Measurements from ENCODE around the gene KLHL11.

Gene KLHL11

DNA sequence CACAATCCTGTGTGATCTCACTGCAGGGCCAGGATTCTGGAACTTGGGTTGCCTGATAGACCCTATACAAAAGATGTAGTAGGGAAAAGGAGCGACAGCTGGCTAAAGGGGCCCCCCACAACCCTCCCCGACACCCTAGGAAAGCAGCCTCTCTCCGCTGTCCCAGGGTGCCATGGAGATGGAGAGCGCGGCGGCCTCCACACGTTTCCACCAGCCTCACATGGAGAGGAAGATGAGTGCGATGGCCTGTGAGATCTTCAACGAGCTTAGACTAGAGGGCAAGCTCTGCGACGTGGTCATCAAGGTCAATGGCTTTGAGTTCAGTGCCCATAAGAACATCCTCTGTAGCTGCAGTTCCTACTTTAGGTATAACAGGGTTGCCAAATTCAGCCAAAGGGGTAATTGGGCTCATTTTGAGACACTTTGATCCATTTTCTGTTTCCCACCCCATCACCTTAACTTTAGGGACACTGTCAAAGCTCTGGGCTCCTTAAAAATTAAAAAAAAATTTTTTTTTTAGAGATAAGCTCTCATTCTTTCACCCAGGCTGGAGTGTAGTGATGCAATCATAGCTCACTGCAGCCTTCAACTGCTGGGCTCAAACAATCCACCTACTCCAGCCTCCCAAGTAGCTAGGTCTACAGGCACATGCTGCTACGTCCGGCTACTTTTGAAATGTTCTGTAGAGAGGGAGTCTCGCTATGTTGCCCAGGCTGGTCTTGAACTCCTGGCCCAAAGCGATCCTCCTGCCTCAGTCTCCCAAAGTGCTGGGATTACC is 27.3 kb downstream of the KLHL11 start, which contains the start of gene KLHL10:
Gene KLHL10, plus strand, starts transcription at position 65 of the 778 bp plus-strand sequence. Its CDS starts 108 bp downstream, at position 173.
- peak within 1 kb of the TSS; percentile 86 for H3K9ac ChIP-seq (ENCODE audit: low read length)
- no peaks in the 10 kb centered on the region for H3F3A ChIP-seq (ENCODE audit: insufficient read depth, low read length)
- H4K20me1 ChIP-seq (ENCODE audit: insufficient read depth, low read length), result no peaks in the 10 kb centered on the region
- H3K36me3 ChIP-seq (ENCODE audit: insufficient read depth, low read length), result peaks cover 5% of the 10 kb centered on the region
- no peaks in the 10 kb centered on the region for H3K9me3 ChIP-seq (ENCODE audit: low read length)
- H3K27ac ChIP-seq (ENCODE audit: low read depth, low read length, poor library complexity, severe bottlenecking), result no peak within 1 kb of the TSS
- peak within 1 kb of the TSS; percentile 97 for H2AFZ ChIP-seq (ENCODE audit: low read length)
- H3K79me2 ChIP-seq (ENCODE audit: insufficient read depth, low read length), result no peaks in the 10 kb centered on the region
- H3K9me2 ChIP-seq (ENCODE audit: low read depth, low read length), result no peaks in the 10 kb centered on the region
- peaks cover 2% of the 10 kb centered on the region; the same call in 1 of the 2 replicates for H3K27me3 ChIP-seq (ENCODE audit: insufficient read depth, low read length)
- peak within 1 kb of the TSS; percentile 94 for H3K4me3 ChIP-seq (ENCODE audit: low read depth, low read length, poor library complexity, severe bottlenecking)
- H3K4me1 ChIP-seq (ENCODE audit: insufficient read depth, low read length, severe bottlenecking), result peaks cover 16% of the 10 kb centered on the region
- H3K4me2 ChIP-seq (ENCODE audit: low read length), result peak within 1 kb of the TSS; percentile 66
- no peak for TF ChIP-seq EZH2 (IDR thresholded peaks at IDR 0.05; ENCODE audit: borderline replicate concordance, low read length)

DNA sequence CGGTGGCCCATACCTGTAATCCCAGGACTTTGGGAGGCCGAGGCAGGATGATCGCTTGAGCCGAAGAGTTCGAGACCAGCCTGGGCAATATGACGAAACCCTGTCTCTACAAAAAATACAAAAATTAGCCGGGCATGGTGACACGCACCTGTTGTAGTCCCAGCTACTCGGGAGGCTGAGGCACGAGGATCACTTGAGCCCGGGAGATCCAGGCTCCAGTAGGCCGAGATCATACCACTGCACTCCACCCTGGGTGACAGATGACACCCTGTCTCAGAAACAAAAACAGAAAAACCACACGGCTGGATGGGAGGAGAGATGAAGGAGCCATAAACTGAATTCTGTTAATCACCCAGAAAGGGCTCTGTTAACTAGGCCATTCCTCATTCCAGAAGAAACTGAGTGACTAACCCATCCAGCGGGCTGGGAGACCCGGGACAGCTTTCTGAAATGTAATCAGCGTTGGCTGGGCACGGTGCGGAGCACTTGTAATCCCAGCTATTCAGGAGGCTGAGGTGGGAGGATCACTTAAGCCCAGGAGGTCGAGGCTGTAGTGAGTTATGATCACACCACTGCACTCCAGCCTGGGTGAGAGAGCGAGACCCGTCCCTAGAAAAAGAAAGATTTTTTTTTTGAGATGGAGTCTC is 28.6 kb downstream of the KLHL11 start:
- Histone ChIP-seq H3K9ac (ENCODE audit: low read length) (peak overlapping the region; percentile 86), H4K20me1 (ENCODE audit: insufficient read depth, low read length) (no peaks in the 10 kb centered on the region), H3K9me2 (ENCODE audit: low read depth, low read length) (no peaks in the 10 kb centered on the region), H3K79me2 (ENCODE audit: insufficient read depth, low read length) (no peaks in the 10 kb centered on the region), H3K36me3 (ENCODE audit: insufficient read depth, low read length) (peaks cover 12% of the 10 kb centered on the region), H3K9me3 (ENCODE audit: low read length) (no peaks in the 10 kb centered on the region), H2AFZ (ENCODE audit: low read length) (peak overlapping the region; percentile 97), H3K27ac (ENCODE audit: low read depth, low read length, poor library complexity, severe bottlenecking) (no peak overlapping the region), H3K4me2 (ENCODE audit: low read length) (peak overlapping the region; percentile 66), H3K4me1 (ENCODE audit: insufficient read depth, low read length, severe bottlenecking) (peaks cover 16% of the 10 kb centered on the region), H3K27me3 (ENCODE audit: insufficient read depth, low read length) (peaks cover 2% of the 10 kb centered on the region; the same call in 1 of the 2 replicates), H3F3A (ENCODE audit: insufficient read depth, low read length) (no peaks in the 10 kb centered on the region), H3K4me3 (ENCODE audit: low read depth, low read length, poor library complexity, severe bottlenecking) (peak overlapping the region; percentile 94)
- TF ChIP-seq EZH2 (IDR thresholded peaks at IDR 0.05; ENCODE audit: borderline replicate concordance, low read length), result no peak
- TF ChIP-seq, protein P1, sequence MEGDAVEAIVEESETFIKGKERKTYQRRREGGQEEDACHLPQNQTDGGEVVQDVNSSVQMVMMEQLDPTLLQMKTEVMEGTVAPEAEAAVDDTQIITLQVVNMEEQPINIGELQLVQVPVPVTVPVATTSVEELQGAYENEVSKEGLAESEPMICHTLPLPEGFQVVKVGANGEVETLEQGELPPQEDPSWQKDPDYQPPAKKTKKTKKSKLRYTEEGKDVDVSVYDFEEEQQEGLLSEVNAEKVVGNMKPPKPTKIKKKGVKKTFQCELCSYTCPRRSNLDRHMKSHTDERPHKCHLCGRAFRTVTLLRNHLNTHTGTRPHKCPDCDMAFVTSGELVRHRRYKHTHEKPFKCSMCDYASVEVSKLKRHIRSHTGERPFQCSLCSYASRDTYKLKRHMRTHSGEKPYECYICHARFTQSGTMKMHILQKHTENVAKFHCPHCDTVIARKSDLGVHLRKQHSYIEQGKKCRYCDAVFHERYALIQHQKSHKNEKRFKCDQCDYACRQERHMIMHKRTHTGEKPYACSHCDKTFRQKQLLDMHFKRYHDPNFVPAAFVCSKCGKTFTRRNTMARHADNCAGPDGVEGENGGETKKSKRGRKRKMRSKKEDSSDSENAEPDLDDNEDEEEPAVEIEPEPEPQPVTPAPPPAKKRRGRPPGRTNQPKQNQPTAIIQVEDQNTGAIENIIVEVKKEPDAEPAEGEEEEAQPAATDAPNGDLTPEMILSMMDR (IDR thresholded peaks at IDR 0.05; ENCODE audit: low read length), result no peak

DNA sequence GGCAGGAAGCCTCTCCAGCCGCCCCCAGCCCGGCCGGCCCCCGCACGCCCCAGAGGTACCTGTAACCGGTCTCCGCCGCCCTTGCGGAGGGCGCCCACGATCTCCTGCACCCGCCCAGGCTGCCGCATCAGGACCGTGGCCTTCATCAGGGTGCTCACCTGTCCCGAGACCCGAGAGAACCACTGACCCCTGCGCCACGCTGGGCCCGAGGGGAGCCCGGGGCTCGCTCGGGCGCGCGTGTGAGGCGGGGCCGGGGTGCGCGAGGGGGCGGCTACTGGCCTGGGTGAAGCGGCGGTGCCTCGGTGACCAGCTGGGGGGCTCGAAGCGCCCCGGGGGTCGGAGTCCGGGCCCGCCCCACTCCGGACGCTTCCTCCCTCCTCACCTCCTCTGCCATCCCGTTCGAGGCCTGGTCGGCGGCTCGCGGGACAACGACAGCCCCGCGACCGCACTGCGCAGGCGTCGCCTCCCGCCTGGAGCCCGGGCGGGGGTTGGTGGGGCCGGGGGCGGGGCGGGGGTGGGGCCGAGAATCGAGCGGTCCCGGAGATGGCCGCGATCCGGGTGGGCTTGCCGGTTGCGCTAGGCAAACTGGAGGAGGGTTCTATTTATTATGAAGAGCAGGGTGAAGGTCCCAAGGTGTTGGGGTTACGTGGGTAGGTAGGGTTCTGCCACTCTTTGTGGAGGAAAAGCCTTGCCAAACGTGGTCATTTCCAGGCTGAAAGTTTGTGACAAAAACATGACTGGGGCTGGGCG is 29.2 kb downstream of the KLHL11 start, which contains the start of gene NT5C3B:
Gene NT5C3B, minus strand, starts transcription at position 433 of the 750 bp plus-strand sequence. Its CDS starts 39 bp downstream, at position 394.
- Histone ChIP-seq H3K36me3 (ENCODE audit: insufficient read depth, low read length) (peaks cover 16% of the 10 kb centered on the region), H3K9me2 (ENCODE audit: low read depth, low read length) (no peaks in the 10 kb centered on the region), H3K4me3 (ENCODE audit: low read depth, low read length, poor library complexity, severe bottlenecking) (peak within 1 kb of the TSS; percentile 94), H3K4me2 (ENCODE audit: low read length) (peak within 1 kb of the TSS; percentile 66), H3K79me2 (ENCODE audit: insufficient read depth, low read length) (no peaks in the 10 kb centered on the region), H3K4me1 (ENCODE audit: insufficient read depth, low read length, severe bottlenecking) (peaks cover 16% of the 10 kb centered on the region), H3K9me3 (ENCODE audit: low read length) (no peaks in the 10 kb centered on the region), H3K27me3 (ENCODE audit: insufficient read depth, low read length) (peaks cover 2% of the 10 kb centered on the region; the same call in 1 of the 2 replicates), H3F3A (ENCODE audit: insufficient read depth, low read length) (no peaks in the 10 kb centered on the region), H2AFZ (ENCODE audit: low read length) (peak within 1 kb of the TSS; percentile 97), H3K27ac (ENCODE audit: low read depth, low read length, poor library complexity, severe bottlenecking) (no peak within 1 kb of the TSS), H3K9ac (ENCODE audit: low read length) (peak within 1 kb of the TSS; percentile 86), H4K20me1 (ENCODE audit: insufficient read depth, low read length) (no peaks in the 10 kb centered on the region)
- TF ChIP-seq, protein P1 (IDR thresholded peaks at IDR 0.05; ENCODE audit: low read length), result no peak
- no peak for TF ChIP-seq EZH2 (IDR thresholded peaks at IDR 0.05; ENCODE audit: borderline replicate concordance, low read length)

All from OCI-LY1 (cell line).